NOMO-1 treated with dmso at 0.1 percent for 144 hours (cell line): ENCODE data around the gene FBLIM1.
A peak's percentile ranks its signal among the peaks of the same experiment; 100 is the strongest.
"Not testable (repeated sequence)": the region's sequence is repeated elsewhere in the genome, so short reads cannot be mapped to it uniquely, and the experiment has no call there.

ENCODE experiments used
- DNase-seq: peaks from one replicate; lab custom pipeline; 2025; ENCODE audit not compliant: unreplicated experiment; lab: John Stamatoyannopoulos, UW

Gene FBLIM1

DNA sequence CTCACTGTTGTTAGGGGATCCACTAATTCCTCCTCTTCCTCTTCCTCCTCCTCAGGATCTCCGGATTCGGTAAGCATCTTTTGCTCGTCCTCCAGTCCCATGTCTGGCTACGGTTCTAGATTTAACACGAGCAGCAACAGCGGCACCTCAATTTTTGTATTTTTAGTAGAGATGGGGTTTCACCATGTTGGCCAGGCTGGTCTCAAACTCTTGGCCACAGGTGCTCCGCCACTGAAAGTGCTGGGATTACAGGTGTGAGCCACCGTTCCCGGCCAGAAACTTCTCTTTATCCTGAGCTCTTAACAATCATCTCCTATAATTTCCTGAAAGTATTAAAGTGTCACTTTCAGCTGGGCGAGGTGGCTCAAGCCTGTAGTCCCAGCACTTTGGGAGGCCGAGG, 49.0 kb downstream of the FBLIM1 start, which contains the start of gene UQCRHL:
Gene UQCRHL, minus strand, starts transcription at position 101 of the 400 bp plus-strand sequence. Its CDS starts 0 bp downstream, at position 101.
- not testable (repeated sequence) for DNase-seq

DNA sequence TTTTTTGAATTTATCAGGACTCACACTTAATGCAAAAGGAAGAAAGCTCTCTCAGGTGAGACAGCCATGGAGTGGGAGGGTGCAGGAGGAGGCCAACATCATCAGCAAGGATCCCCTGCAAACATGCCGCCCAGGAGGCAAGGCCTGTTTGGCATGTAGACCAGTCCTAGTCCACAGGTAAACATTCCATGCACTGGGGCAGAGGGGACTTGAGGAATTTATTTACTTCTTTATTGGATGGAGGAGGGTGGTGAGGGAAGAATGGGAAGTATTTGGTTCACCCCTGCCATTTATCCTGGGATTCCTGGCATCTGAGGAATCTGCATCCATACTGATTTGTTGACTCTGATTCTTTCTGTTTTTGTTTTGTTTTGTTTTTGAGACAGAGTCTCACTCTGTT, 50.4 kb downstream of the FBLIM1 start:
- no peak for DNase-seq

GRCh38 chr1:15810073-15810472, 51.5 kb downstream of the FBLIM1 start:
- DNase-seq: no peak

- DNase-seq: no peak
Measured at GRCh38 chr1:15816674-15817073, 58.1 kb downstream of the FBLIM1 start.

- DNase-seq: no peak
Measured at GRCh38 chr1:15820478-15820877, 61.9 kb downstream of the FBLIM1 start.

- no peak for DNase-seq
Measured at GRCh38 chr1:15825800-15826199, 67.2 kb downstream of the FBLIM1 start.

GRCh38 chr1:15826810-15827507, 68.4 kb downstream of the FBLIM1 start:
- DNase-seq: no peak

- not testable (repeated sequence) for DNase-seq
Measured at GRCh38 chr1:15827567-15827966, 69.0 kb downstream of the FBLIM1 start.

DNA sequence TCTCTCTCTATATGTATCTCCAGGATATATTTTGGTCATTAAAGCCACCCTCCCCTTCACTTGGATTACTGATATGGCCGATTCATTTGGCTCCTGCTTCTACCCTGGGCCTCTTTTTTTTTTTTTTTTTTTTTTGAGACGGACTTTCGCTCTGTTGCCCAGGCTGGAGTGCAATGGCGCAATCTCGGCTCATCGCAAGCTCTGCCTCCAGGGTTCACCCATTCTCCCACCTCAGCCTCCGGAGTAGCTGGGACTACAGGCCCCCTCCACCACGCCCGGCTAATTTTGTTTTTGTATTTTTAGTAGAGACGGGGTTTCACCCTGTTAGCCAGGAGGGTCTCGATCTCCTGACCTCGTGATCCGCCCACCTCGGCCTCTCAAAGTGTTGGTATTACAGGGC, 70.3 kb downstream of the FBLIM1 start:
- not testable (repeated sequence) for DNase-seq

- DNase-seq: no peak
Measured at GRCh38 chr1:15830258-15830657, 71.7 kb downstream of the FBLIM1 start.

DNA sequence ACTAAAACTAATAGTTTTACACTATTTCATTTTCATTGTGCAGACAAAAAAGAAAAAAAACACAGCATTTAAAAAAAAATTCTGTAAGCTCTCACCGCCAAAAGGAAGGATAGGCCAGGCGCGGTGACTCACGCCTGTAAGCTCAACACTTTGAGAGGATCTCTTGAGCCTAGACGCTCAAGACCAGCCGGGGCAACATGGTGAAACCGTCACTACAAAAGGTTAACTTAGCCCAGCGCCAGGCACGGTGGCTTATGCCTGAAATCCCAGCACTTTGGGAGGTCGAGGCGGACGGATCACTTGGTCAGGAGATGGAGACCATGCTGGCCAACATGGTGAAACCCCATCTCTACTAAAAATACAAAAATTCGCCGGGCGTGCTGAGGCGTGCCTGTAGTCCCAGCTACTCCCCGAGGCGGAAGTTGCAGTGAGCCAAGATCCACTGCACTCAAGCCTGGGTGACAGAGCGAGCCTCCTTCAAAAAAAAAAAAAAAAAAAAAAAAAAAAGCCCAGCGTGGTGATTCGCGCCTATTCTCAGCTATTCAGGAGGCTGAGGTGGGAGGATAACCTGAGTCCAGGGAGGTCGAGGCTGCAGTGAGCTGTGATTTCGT, 74.6 kb downstream of the FBLIM1 start:
- peak; percentile 72 for DNase-seq

DNA sequence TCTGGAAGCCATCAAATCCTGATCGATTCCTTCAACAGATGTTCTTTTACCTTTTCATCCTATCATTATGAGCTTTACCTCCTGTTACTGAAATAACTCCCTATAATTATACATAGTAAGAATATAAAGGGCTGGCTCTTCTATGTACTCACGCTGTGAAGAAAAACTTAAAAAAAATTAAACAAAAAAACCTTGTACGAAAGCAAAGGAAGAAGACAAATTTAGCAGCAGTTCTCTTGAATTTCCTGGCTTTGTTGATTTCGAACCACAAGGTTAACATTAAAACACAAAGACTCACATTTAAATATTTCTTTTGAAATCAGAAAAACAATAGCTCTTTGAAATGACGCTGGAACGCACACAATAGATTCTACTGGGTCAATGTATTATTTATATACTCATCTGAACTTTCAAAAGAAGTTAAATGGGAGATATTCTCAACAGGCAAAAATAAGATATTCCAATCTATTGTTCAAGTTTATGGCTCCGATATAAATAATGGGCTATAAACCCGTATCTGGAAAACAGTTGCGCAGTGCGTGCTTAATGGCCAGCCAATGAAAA, 75.3 kb downstream of the FBLIM1 start:
- no peak for DNase-seq

GRCh38 chr1:15834406-15835204, 76.0 kb downstream of the FBLIM1 start:
- peak; percentile 94 for DNase-seq

- no peak for DNase-seq
Measured at GRCh38 chr1:15835205-15835740, 76.7 kb downstream of the FBLIM1 start.

DNA sequence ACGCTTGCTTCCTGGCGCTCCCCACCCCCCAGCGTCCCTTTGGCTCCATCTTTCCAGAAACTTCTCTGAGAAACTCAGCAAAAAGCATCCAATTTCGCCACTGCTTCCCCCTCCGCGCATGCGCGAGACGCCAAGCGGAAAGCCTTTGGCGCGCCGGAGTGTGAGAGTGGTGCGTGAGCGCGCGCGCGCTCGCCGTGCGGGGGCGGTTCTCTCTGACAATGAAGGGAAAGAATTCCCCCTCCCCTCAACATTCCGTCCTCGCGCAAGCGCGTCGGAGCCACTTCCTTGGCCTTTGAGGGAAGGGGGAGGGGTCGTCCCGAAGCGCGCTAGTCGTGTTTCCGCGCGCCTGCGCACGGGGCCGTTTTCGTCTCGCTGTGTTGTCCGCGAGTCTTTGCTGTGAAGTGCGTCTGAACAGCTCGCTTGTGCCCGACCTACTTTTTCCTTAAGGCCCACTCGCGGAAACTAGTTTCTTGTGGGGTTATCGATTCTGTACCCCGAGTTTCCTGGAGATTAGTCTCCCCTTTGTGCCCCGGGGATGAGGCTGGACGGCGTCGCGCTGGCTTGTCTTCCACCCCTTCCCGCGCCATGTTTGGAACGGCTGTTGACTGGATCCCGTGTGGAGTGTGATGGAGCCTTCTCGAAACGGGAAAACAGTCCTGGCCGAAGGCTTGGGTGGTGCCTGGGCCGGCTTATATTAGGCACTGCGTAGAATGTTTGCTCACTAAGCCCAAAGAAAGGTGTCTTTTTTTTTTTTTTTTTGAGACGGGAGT, 77.3 kb downstream of the FBLIM1 start:
- DNase-seq: peak; percentile 97
